NCI-H2029 treated with DMSO at 0.1 percent for 48 hours (cell line): ENCODE measurements around the gene NUDT16.
"Not testable (repeated sequence)": the region's sequence is repeated elsewhere in the genome, so short reads cannot be mapped to it uniquely, and the experiment has no call there.

ENCODE experiments used
- DNase-seq: peaks from one replicate; lab custom pipeline; 2025; lab: John Stamatoyannopoulos, UW

NUDT16 gene

GRCh38 chr3:131381445-131382291 is at the start of gene NUDT16:
NUDT16 (plus strand) TSS chr3:131381774; CDS start chr3:131381805, 31 bp downstream.
- DNase-seq: peak; percentile 74

DNA sequence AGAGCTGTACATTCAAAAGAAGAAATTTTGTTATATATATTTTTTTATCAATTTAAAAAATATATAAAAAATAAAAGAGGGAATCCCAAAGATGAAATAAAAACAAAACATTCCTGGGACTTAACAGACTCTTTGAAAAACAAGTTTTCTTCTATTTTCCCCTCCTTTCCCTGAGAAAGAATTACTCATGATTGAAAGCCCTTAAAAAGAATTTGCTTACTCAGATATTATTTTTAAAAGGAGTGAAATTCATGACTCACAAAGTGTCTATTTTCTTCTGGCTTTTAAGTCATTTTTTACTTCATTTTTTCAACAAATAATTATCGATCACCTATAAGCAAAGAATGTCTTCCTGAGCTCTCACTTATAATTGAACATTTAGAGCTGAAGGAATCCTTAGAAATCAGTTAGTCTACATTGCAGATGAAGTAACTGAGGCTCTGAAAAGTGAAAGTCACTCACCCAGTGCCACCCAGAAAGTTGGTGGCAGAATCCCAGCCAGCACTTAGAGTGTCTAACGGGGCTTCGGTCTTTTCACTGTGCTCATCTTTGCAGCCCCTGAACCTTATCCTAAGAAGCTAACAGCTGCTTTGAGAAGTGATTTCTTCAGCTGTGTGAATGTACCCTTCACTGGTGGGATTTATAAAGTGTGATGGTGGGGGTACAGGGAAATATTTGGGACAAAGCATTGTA is 42.5 kb upstream of the NUDT16 start:
- DNase-seq: no peak

DNA sequence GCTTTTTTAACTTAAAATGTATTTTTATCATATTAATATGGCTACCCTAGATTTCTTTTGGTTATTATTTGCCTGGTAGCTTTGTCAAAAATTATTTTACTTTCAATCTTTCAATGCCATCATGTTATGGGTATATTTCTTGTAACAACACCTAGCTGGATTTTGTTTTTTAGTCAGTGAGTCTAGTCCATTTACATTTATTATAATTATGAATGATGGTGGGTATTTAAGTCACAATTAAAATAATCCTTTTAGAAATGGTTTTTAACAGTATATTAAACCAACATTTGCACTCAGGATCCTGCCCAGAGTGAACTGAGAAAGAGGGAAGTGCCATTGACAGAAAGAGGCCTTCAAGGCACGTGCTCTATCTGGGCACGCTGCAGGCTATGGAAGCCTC is 39.8 kb upstream of the NUDT16 start:
- no peak for DNase-seq

DNA sequence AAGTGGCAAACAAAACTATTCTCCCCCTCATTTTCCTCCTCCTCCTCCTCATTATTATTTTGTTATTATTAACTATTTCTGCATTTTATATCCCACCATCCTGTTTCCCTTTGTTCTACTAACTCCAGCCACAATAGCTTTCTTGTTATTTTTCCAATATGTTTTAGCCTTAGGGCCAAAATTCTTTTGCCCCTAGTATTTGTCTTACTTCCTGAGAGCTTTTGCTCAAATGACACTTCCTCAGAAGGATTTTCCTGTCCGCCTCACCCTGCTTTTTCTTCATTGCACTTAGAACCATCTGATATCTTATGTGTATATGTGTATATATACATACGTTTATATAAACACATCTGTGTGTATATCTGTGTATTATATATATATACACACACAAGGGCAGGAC is 32.7 kb upstream of the NUDT16 start:
- DNase-seq: no peak

- DNase-seq: no peak
Observed at GRCh38 chr3:131349454-131349853, 32.1 kb upstream of the NUDT16 start.

- DNase-seq: no peak
Observed at GRCh38 chr3:131349946-131350347, 31.6 kb upstream of the NUDT16 start.

- no peak for DNase-seq
Observed at GRCh38 chr3:131350506-131350905, 31.1 kb upstream of the NUDT16 start.

DNA sequence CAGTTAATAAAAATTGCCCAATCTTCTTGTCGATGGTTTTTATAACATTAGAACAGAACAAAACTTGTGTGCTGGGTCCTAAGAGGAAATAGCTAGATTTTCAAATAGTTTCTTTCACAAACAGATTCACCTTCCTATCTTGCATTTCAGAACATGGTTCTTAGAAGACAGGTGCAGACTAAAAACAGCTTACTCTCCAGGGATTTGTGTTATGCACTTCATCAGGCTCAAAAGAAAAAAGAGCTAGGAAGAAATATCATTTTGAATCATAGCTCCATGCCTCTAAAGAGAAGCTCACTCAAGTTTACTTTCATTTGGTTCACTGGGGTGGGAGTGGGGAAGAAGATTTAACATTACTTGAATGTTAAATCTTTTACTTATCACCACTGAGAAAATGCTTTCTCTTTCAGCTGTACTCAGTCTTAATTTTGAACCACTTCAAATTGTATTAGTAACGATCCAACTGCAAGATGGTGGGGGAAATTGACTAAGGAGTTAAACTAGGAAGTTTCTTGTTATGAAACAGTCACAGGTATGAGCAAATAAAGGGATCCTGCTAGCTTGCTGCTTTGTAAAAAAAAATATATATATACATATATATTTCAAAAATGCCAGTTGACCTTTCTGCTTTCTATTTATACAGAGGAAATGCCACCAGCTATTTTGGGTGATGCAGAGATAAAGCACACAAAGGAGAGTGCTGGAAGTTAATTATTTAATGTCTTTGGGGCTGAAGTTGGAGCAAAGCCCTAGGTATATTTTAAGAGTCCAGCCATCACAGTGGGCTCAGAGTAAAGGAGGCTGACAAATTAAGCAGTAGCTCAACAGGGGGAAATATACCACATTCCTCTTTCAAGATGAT is 28.3 kb upstream of the NUDT16 start:
- DNase-seq: no peak

GRCh38 chr3:131353986-131354385 is 27.6 kb upstream of the NUDT16 start:
- no peak for DNase-seq

- DNase-seq: no peak
Observed at GRCh38 chr3:131356006-131356595, 25.5 kb upstream of the NUDT16 start.

- DNase-seq: no peak
Observed at GRCh38 chr3:131357275-131357674, 24.3 kb upstream of the NUDT16 start.

- DNase-seq: no peak
Observed at GRCh38 chr3:131360191-131360755, 21.3 kb upstream of the NUDT16 start.

DNA sequence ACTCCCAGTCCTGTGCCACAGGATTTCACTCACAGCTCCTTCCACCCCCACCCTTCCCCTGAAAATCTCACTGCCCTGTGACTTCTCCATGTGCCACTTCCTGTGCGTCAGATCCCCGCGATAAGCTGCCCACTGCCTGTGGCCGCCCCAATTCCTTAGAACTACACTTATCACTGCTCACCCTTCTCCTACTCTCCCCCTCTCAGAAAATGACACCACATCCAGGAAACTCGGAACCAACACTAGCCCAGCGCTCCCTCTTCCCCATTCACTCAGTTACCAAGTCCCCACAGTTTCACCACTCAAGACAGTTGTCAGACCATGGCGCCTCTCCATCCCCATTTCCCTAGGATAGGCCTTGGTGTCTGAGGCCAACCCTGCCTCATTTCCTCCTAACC is 20.5 kb upstream of the NUDT16 start:
- DNase-seq: not testable (repeated sequence)

- DNase-seq: peak; percentile 1
Observed at GRCh38 chr3:131361464-131362421, 19.8 kb upstream of the NUDT16 start.

- no peak for DNase-seq
Observed at GRCh38 chr3:131363275-131363674, 18.3 kb upstream of the NUDT16 start.

GRCh38 chr3:131370935-131371687 is 10.5 kb upstream of the NUDT16 start:
- DNase-seq: no peak

DNA sequence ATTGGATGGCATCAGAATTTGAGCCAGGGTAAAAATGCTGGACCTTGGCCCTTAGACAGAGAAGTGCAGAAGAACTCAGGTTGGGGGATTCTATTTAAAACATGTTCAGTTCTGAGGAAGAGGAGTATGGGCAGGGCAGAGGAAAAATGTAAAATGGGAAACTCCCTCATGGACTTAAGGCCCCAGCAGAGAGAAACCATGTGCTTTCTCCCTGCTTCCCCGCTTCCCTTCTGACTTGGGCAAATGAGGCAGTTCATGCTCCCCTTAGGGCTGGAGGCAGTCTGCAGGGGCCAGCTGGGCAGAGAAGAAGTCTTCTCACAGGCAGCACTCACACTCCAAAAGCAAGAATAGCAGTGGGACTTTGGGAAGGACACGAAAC is 9.9 kb upstream of the NUDT16 start:
- no peak for DNase-seq

- DNase-seq: no peak
Observed at GRCh38 chr3:131374741-131375140, 6.8 kb upstream of the NUDT16 start.

DNA sequence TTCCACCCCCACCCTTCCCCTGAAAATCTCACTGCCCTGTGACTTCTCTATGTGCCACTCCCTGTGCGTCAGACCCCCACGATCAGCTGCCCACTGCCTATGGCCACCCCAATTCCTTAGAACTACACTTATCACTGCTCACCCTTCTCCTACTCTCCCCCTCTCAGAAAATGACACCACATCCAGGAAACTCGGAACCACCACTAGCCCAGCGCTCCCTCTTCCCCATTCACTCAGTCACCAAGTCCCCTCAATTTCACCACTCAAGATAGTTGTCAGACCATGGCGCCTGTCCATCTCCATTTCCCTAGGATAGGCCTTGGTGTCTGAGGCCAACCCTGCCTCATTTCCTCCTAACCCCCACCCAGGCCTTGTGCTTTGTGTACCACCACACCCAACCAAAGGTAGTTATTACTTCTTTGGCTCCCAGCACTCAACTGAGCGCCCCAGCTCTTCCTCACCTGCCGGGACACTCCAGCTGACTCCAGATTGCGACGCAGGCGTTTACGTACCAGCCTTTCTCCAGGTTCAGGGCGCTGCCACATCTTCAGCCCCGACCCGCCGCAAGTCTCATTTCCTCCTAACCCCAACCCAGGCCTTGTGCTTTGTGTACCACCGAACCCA is 641 bp upstream of the NUDT16 start:
- DNase-seq: not testable (repeated sequence)
